Measurements from ENCODE around the gene SLC23A3.

Gene SLC23A3

DNA sequence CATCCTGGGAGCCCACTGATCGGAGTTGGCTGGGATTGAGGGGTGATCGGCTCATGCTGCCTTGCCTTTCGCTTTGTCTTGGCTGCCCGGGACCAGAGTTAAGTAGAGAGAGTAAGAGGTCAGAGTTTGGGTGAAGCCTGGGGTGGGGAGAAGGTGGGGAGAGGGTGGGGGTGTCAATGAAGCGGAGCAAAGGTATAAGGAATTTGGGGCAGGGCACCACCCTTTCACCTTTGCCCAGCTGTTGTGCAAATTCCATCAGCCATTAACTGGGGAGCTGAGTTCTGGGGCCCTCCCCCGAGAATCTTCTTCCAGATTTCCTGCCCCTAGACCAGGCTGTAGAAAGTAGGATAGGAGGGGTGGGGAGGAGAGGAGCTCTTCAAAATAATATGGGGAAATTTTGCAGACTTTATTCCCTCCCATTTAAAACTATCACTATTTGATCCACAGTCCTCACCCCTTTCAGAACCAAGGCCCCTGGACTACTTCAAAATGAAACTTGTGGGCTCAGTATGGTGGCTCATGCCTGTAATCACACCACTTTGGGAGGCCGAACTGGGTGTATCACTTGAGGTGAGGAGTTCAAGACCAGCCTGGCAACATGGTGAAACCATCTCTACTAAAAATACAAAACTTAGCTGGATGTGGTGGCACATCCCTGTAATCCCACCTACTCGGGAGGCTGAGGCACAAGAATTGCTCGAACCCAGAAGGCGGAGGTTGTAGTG is at the start of gene SLC23A3:
SLC23A3 (minus strand) TSS at position 100 of the 725 bp plus-strand sequence; CDS start at position 55, 45 bp downstream.
- DNase-seq: no peak

DNA sequence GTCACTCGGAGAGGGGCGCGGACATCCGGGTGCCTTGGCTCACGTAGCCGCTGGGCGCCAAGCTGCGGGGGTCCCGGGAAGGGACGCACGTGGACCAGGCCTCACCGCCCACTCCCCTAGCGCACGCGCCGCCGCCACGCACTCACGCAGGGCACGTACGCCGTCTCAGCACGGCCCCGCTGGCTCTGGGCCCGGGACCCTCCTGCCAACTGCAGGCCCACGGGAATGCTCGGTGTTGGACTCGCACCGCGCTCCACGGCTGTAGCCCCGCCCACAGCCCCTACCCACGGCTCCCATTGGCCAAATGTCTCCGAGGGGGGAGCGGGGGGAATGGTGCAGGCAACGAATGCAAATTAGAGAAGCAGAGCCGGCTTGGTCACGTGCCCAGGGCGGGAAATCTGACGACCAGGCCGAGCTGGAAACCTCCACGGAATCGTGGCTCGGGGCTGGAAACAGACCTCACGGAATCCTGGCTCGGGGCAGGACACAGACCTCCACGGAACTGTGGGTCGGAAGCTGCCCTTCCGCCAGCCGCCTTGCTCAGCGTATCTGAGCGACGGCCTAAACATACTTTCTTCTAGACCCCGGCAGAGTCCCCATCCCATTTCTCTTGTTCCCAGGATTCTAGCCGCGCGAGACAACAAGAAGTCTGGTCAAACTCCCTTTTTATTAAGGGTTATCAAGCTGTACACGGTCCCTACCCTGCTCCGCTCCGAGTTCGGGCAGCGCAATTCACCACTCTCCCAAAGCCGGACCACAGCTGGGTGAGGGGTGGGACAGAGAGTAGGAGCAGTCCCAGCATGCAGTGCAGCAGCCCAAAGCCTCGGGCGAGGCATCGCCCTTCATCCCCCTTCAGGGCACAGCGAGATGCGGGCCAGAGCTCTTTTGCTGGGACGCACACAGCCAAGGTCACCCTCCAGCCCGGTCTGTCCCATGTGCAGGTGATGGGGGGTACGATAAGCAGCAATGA is 49.2 kb upstream of the SLC23A3 start, which contains the start of gene ABCB6:
ABCB6 (minus strand) TSS at position 227 of the 970 bp plus-strand sequence. CDS start 285 bp downstream, outside the sequence.
- DNase-seq: peak; percentile 79

DNA sequence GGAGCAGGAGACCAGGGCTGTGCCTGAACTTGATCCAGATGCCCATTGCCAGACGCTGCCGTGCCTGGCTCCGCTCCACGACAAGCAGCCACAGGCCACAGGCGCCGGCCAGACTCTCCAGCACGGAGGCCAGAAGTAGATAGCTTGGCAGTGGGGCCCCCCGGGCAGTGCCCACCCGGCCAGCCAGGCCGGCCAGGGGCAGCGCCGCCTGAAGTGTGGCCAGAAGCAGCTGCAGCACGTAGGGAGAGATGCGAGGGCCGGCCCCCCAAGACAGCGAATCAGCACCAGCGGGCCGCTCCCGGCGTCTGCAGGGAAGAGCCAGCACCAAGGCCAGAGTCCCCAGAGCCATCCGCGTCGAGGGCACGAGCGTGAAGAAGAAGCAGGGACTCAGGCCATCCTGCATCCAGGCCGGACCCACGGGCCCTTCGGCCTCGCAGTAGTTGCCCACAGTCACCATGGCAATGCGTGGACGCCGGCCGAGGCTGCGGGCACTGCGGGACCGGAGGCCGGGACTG is 48.4 kb upstream of the SLC23A3 start:
- DNase-seq: no peak

GRCh38 chr2:219216535-219216915 is 46.7 kb upstream of the SLC23A3 start:
- no peak for DNase-seq

DNA sequence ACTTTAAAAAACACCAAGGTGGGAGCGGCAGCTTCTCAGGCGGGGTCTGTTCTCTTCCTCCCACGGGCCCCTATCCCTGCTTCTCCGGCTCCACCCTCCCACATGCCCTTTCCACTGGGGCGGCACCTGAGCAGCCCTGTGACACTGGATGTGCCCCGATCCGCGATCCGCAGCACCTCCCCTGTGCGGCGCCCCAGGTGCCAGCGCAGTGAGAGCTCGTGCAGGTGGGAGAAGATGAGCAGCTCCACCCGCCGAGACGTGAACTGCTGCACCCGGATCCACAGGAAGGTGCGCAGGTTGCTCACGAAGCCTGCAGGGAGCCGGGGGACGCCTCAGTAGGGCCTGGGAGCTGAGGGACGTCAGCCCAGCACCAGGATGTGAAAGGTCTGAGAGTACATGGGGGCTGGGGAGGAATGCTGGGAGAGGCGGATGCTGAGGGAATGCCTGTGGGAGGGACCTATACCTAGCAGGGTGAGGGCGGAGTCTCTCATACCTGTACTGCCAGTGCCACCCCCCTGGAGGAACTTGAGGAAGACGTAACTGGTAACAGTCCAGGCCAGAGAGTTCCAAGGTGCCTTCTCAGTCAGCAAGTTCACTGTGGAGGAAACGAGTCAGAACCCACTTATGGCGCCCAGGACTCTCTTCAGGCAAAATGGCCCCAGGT is 46.2 kb upstream of the SLC23A3 start:
- DNase-seq: no peak

DNA sequence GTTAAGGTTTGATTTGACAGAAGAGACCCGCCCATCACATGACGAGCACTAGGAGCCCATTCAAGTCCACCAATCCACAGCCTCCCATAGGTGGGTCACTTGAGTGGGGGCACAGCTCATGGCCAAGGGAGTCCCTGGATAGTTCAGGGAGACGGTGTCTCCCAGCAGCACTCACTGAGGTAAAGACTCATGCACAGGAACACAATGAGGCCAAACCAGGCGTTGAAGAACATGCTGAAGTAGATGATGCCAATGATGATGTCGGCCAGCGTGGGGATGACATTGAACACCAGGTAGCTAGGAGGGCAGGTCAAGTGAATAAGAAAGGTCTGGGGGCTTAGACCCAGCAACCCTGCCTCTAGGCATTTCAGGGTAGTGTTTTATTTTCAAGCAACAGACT is 45.0 kb upstream of the SLC23A3 start:
- DNase-seq: no peak

DNA sequence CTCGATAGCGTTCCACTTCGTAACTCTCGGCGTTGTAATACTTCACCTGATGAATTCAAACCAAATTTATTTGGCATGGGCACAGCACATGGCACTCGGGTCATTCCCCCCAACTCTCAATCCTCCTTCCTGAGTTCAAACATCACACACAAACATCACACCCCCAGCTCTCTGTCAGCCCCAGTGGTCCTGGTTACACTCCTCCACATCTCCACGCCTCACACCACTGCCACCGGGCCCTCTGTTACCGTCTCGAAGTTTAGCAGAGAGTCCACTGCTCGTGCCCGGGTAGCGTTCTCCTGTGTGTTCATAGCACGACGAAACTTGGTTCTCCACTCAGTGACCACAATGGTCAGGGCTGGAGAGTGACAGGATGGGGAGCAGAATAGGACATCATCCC is 44.3 kb upstream of the SLC23A3 start:
- DNase-seq: no peak

- DNase-seq: no peak
These were observed 43.8 kb upstream of the SLC23A3 start for GRCh38 chr2:219213486-219214071.

- DNase-seq: no peak
These were observed 43.2 kb upstream of the SLC23A3 start for GRCh38 chr2:219213026-219213415.

- no peak for DNase-seq
These were observed 41.1 kb upstream of the SLC23A3 start for GRCh38 chr2:219210886-219211362.

GRCh38 chr2:219210196-219210885 is 40.5 kb upstream of the SLC23A3 start:
- no peak for DNase-seq

GRCh38 chr2:219209236-219210195 is 39.7 kb upstream of the SLC23A3 start:
- DNase-seq: no peak

GRCh38 chr2:219207884-219208740 is 38.3 kb upstream of the SLC23A3 start:
- no peak for DNase-seq

DNA sequence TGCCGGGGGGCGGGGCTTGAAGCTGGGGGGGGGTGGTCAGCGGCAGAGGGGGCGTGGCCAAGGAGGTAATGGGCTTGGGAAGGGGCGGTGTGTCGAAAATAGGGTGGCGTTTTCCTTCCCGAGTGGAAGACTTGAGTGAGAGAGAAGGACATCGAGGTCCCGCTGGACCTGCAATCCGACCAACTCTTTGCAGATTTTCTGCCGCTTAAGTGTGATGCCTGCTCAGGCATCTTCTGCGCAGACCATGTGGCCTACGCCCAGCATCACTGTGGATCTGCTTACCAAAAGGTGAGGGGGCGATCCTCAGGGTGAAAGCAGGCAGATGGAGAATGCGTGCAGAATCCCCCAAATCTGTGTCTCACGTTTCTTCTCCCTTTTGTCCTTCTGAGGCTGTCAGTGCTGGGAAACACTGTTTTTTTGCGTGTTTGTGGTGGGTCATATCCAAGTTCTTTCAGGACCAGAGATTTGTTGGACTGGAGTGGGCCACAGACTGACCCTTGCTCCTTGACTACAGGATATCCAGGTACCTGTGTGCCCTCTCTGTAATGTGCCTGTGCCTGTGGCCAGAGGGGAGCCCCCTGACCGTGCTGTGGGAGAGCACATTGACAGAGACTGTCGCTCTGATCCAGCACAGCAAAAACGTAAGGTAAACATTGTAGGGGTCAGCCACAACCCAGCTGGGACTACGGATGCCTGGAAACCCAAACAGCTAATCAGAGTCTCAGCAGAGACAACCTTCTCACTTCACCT is 37.5 kb upstream of the SLC23A3 start:
- no peak for DNase-seq

DNA sequence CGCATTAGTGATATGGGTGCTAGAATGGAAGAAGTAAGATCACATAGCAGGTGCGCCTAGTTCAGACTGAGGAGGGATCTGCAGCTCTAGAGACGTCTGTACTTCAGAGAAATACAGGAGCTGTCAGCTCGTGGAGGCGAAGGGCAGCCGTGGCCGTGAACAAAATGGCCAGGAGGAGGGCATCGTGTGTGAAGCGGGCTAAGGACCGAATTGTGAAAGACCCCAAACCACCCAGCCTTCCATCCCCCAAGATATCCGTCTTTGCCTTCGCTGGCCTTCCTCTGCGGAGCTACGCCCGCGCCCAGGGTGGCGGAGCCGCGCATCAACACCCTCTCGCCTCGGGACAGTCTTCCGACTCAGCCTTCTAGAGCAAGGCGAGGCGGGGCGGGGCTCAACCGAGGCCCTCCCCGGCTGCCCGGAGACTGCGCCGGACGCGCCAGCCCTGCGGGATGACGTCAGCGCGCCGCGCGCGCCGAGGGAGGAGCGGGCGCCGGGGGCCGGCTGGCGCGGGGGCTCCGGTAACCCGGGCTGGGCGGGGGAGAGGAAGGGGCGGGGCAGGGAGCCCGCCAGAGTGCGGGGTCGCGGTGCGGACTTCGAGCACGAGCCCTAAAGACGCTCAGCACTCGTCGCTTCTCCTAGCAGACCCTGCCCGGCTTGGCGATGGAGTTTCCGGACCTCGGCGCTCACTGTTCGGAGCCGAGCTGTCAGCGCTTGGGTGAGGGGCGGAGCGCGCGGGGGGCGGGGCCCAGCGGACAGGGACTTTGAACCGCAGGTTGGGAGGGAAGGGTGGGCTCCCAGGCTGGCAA is 36.7 kb upstream of the SLC23A3 start, which contains the start of gene ZFAND2B:
ZFAND2B (plus strand) TSS at position 455 of the 806 bp plus-strand sequence; CDS start at position 661, 206 bp downstream.
- peak; percentile 93 for DNase-seq

DNA sequence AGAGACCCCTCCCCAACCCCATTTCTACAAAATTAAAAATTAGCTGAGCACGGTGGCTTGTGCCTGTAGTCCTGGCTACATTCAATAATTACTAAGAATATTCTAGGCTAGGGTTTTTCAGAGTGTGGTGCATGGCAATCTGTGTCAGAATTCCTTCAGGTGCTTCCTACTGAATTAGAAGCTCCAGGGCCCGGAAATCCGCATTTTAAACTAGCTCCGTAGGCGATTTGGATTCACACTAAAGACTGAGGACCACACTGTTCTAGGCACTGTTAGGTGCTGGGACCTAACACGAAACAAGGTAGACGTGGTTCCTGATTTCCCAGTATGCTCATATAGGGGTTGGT is 36.1 kb upstream of the SLC23A3 start:
- no peak for DNase-seq

GRCh38 chr2:219205165-219205538 is 35.3 kb upstream of the SLC23A3 start:
- DNase-seq: no peak

Data from activated CD4-positive, alpha-beta T cell treated with anti-CD3 and anti-CD28 coated beads for 1 hour (primary cell).